ENCODE results near the gene GPR132. TPM values are rescaled to one million over a fixed set of nuclear protein-coding genes. Genes with fewer than 3 reads are reported as not detected.

Gene GPR132
- polyA plus RNA-seq, 1 donor (not counting 4 experiments of a cell fraction or from before 2014, with no cell fraction given) = not detected

- H2AFZ ChIP-seq (ENCODE audit: control insufficient read depth, low read length) = no peak overlapping the region
- no peak overlapping the region for H3K9ac ChIP-seq (ENCODE audit: control insufficient read depth, extremely low read depth, insufficient read depth, low read length)
- peaks cover 42% of the 10 kb centered on the region for H4K20me1 ChIP-seq (ENCODE audit: control insufficient read depth, extremely low read depth, insufficient read depth, low read length)
- no peak for TF ChIP-seq EZH2 (IDR thresholded peaks at IDR 0.05; ENCODE audit: low read length)
- TF ChIP-seq CTCF (optimal IDR thresholded peaks at IDR 0.05 in 1 of 3, IDR thresholded peaks at IDR 0.05 in 1 of 3, conservative IDR thresholded peaks at IDR 0.05 in 1 of 3; ENCODE audit: extremely low read depth in 1 of 3, insufficient read depth in 2 of 3, low read length in 3 of 3) = no peak
- dilution Hi-C loops (cut with MboI; ENCODE audit: extremely low pct_ligation_motif_present, low sequenced_read_pairs) = no loop called here
- peaks cover 26 to 30% of the 10 kb centered on the region in 2 experiments for H3K36me3 ChIP-seq (ENCODE audit: control insufficient read depth in 2 of 2, extremely low read depth in 1 of 2, insufficient read depth in 2 of 2, low read length in 2 of 2)
- H3K4me2 ChIP-seq (ENCODE audit: control insufficient read depth, extremely low read depth, insufficient read depth, low read depth, low read length) = no peak overlapping the region
- no peak overlapping the region for H3K4me3 ChIP-seq (ENCODE audit: control insufficient read depth in 2 of 3, extremely low read depth in 1 of 3, insufficient read depth in 2 of 3, low read depth in 1 of 3, low read length in 3 of 3)
- no peak for FAIRE-seq
- no peak for DNase-seq (ENCODE audit: low read depth, low spot score)
- no peaks in the 10 kb centered on the region for H3K27me3 ChIP-seq (ENCODE audit: control insufficient read depth, extremely low read depth, insufficient read depth, low read length)
- H3K79me2 ChIP-seq (ENCODE audit: control insufficient read depth, insufficient read depth, low read length) = peaks cover 93% of the 10 kb centered on the region
- peaks cover 23% of the 10 kb centered on the region for H3K4me1 ChIP-seq (ENCODE audit: control insufficient read depth, extremely low read depth, insufficient read depth, low read length)
- H3K27ac ChIP-seq (ENCODE audit: control insufficient read depth, insufficient read depth, low read length) = no peak overlapping the region
- H3K9me3 ChIP-seq (ENCODE audit: control insufficient read depth, low read depth, low read length) = no peaks in the 10 kb centered on the region
- H3K9me1 ChIP-seq (ENCODE audit: control insufficient read depth, extremely low read depth, insufficient read depth, low read length) = no peaks in the 10 kb centered on the region
These were observed 55.1 kb downstream of the GPR132 start for GRCh38 chr14:105010106-105010505.

GRCh38 chr14:105007593-105008264 is 57.5 kb downstream of the GPR132 start:
- Histone ChIP-seq H4K20me1 (ENCODE audit: control insufficient read depth, extremely low read depth, insufficient read depth, low read length) (peaks cover 20% of the 10 kb centered on the region), H2AFZ (ENCODE audit: control insufficient read depth, low read length) (no peak overlapping the region), H3K9me3 (ENCODE audit: control insufficient read depth, low read depth, low read length) (no peaks in the 10 kb centered on the region), H3K9me1 (ENCODE audit: control insufficient read depth, extremely low read depth, insufficient read depth, low read length) (no peaks in the 10 kb centered on the region), H3K27ac (ENCODE audit: control insufficient read depth, insufficient read depth, low read length) (no peak overlapping the region), H3K36me3 (ENCODE audit: control insufficient read depth in 2 of 2, extremely low read depth in 1 of 2, insufficient read depth in 2 of 2, low read length in 2 of 2) (peaks cover 24 to 30% of the 10 kb centered on the region in 2 experiments), H3K4me2 (ENCODE audit: control insufficient read depth, extremely low read depth, insufficient read depth, low read depth, low read length) (no peak overlapping the region), H3K79me2 (ENCODE audit: control insufficient read depth, insufficient read depth, low read length) (peaks cover 69% of the 10 kb centered on the region), H3K27me3 (ENCODE audit: control insufficient read depth, extremely low read depth, insufficient read depth, low read length) (no peaks in the 10 kb centered on the region), H3K9ac (ENCODE audit: control insufficient read depth, extremely low read depth, insufficient read depth, low read length) (no peak overlapping the region), H3K4me1 (ENCODE audit: control insufficient read depth, extremely low read depth, insufficient read depth, low read length) (peaks cover under 1% of the 10 kb centered on the region), H3K4me3 (ENCODE audit: control insufficient read depth in 2 of 3, extremely low read depth in 1 of 3, insufficient read depth in 2 of 3, low read depth in 1 of 3, low read length in 3 of 3) (no peak overlapping the region)
- DNase-seq (ENCODE audit: low read depth, low spot score) (no peak), FAIRE-seq (no peak)
- TF ChIP-seq EZH2 (IDR thresholded peaks at IDR 0.05; ENCODE audit: low read length) = no peak
- no peak for TF ChIP-seq CTCF (optimal IDR thresholded peaks at IDR 0.05 in 1 of 3, IDR thresholded peaks at IDR 0.05 in 1 of 3, conservative IDR thresholded peaks at IDR 0.05 in 1 of 3; ENCODE audit: extremely low read depth in 1 of 3, insufficient read depth in 2 of 3, low read length in 3 of 3)
- dilution Hi-C loops (cut with MboI; ENCODE audit: extremely low pct_ligation_motif_present, low sequenced_read_pairs) = no loop called here
